Nucleus accumbens (tissue), 56 donors: ENCODE data around the gene KCNQ1.

Experiments used
- DNase-seq, 56 donors: peaks; one replicate each; lab custom pipeline; 2025; lab: John Stamatoyannopoulos, UW

KCNQ1 gene

GRCh38 chr11:2802389-2803185 lies 357.8 kb downstream of the KCNQ1 start:
- DNase-seq = no peak

- no peak for DNase-seq
Measured at GRCh38 chr11:2803186-2804091, 358.6 kb downstream of the KCNQ1 start.

GRCh38 chr11:2804189-2804588 lies 359.4 kb downstream of the KCNQ1 start:
- no peak for DNase-seq

- peak in 2 of 56 donors; percentile 11 to 32 for DNase-seq
Measured at GRCh38 chr11:2804701-2805387, 360.0 kb downstream of the KCNQ1 start.

GRCh38 chr11:2805388-2806056 lies 360.7 kb downstream of the KCNQ1 start:
- DNase-seq = no peak

GRCh38 chr11:2806351-2807024 lies 361.7 kb downstream of the KCNQ1 start:
- DNase-seq = no peak

- peak in 17 of 56 donors; percentile 20 to 73 (median 33) for DNase-seq
Measured at GRCh38 chr11:2807025-2807681, 362.3 kb downstream of the KCNQ1 start.

- DNase-seq = no peak
Measured at GRCh38 chr11:2807801-2808241, 363.0 kb downstream of the KCNQ1 start.

GRCh38 chr11:2808850-2809846 lies 364.3 kb downstream of the KCNQ1 start:
- DNase-seq = no peak

- no peak for DNase-seq
Measured at GRCh38 chr11:2809854-2810253, 365.0 kb downstream of the KCNQ1 start.

GRCh38 chr11:2810411-2811205 lies 365.8 kb downstream of the KCNQ1 start:
- no peak for DNase-seq

GRCh38 chr11:2811206-2812091 lies 366.6 kb downstream of the KCNQ1 start:
- no peak for DNase-seq

- no peak for DNase-seq
Measured at GRCh38 chr11:2812371-2812991, 367.7 kb downstream of the KCNQ1 start.

GRCh38 chr11:2813141-2813908 lies 368.5 kb downstream of the KCNQ1 start:
- no peak for DNase-seq

GRCh38 chr11:2813968-2814367 lies 369.2 kb downstream of the KCNQ1 start:
- no peak for DNase-seq
